ENCODE data around the gene ATP1A1. TPM values are rescaled to one million over a fixed set of nuclear protein-coding genes. Genes with fewer than 3 reads are reported as not detected.

Gene ATP1A1
- 192 TPM for total RNA-seq
- long read RNA-seq, transcript ATP1A1-201 (23 exons, 3,654 nt), result minor isoform, 10 of 71 reads
- long read RNA-seq, transcript ATP1A1-208 (3 exons, 1,728 nt), result major isoform, 11 of 71 reads
- long read RNA-seq, partial matches to known transcripts, result 35 of 71 reads
- long read RNA-seq, other reads (novel, unspliced or antisense), result 14 of 71 reads

- DNase-seq (ENCODE audit: low spot score), result peak; percentile 100
Measured at GRCh38 chr1:116372651-116373430, at the start of gene ATP1A1. TSS of gene ATP1A1 (plus strand) at chr1:116373244. CDS start at chr1:116373512, 268 bp downstream.

- no peak for DNase-seq (ENCODE audit: low spot score)
Measured at GRCh38 chr1:116323491-116323890, 49.6 kb upstream of the ATP1A1 start.

- DNase-seq (ENCODE audit: low spot score), result no peak
Measured at GRCh38 chr1:116324411-116324810, 48.6 kb upstream of the ATP1A1 start.

GRCh38 chr1:116325104-116325503 lies 47.9 kb upstream of the ATP1A1 start:
- no peak for DNase-seq (ENCODE audit: low spot score)

DNA sequence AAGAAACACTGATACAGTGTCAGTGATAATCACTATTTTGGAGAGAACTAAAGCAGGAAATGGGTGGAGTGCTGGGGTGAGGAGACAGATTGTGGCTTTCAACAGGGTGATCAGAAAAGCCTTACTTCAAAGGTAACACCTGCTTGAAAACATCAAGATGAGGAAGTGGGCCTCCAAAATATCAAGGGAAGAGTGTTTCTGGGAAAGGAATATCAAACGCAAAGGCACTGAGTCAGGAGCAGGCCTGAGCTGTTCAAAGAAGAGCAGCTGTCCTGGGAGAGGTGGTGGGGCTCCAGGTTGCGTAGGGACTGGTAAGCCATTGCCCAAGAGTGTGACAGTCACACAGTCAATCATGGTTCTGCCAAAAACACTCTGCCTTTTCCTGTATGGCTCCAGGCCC lies 47.1 kb upstream of the ATP1A1 start:
- no peak for DNase-seq (ENCODE audit: low spot score)

DNA sequence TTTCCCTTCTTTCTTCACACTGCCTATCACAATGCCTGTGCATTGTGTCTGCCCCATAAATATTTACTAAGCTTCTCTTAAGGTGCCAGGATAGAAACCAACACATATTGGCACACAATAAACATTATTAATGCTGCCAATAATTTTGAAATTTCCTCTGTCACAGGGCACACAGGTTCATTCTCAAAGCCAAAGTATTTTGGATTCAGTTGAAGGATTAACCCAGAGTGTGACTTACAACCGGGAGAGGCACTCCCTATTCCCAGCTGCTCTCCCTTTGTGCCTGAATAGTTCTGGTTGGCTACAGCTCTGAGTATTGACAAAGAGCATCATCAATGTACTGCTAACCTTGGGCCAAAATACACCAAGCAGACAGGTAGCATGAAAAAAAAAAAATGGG lies 46.6 kb upstream of the ATP1A1 start:
- DNase-seq (ENCODE audit: low spot score), result no peak

GRCh38 chr1:116328671-116329070 lies 44.4 kb upstream of the ATP1A1 start:
- DNase-seq (ENCODE audit: low spot score), result no peak

DNA sequence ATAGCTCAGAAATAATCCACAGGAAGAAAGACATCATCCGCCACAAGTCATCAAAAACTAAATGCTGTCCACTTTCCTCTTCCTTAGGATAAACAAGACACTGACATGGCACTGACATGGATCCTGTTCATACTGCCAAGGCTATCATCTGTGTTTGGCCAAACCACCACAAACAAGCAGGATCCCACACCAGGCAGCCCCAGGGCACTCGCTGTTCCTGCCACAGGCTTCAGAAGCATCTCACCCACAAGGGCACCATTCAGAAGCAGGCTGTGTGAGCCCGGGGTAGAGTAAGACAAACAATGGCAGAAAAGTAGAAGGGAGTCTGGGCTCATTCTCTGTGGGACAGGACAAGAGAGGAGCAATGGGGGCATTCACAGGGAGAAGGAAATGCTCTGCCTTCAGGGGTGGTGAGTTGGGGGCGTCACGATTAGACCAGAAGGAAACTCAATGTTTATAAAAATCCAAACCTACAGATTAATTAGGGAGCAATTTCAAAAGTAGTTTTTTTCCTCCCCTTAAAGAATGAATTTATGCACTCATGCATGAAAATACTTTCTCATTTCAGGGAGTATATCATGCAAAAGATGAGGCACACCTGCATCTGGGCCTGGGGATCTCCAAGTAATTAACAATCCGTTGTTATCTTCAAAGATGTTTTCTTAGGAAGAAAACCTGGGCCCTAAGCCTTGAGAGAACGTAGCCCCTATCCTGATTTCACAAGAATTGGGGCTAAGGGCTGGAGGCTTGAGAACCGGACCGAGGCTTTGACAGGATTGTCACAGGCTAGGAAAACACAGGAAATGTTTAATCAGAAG lies 43.3 kb upstream of the ATP1A1 start:
- no peak for DNase-seq (ENCODE audit: low spot score)

GRCh38 chr1:116330342-116330652 lies 42.7 kb upstream of the ATP1A1 start:
- DNase-seq (ENCODE audit: low spot score), result no peak

GRCh38 chr1:116330846-116331245 lies 42.2 kb upstream of the ATP1A1 start:
- no peak for DNase-seq (ENCODE audit: low spot score)

- DNase-seq (ENCODE audit: low spot score), result no peak
Measured at GRCh38 chr1:116331523-116331922, 41.5 kb upstream of the ATP1A1 start.

DNA sequence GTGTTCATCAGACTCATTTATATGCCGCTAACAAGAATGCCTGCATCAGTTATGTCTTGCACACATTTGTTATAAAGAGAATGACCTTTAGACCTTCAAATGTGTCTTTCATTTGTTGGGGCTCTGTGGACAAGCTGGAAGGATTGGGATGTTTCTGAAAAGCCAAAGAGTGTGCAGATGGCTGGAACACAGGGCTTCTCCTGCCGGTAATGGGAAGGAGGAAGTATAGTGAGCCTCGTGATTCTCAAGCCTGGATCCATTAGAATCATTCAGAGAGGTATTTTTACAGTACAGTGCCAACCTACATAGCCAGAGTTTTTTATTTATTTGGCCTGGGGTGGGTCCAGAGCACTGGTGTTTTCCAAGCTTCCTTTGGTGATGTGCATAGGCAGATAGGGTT lies 40.6 kb upstream of the ATP1A1 start:
- no peak for DNase-seq (ENCODE audit: low spot score)

DNA sequence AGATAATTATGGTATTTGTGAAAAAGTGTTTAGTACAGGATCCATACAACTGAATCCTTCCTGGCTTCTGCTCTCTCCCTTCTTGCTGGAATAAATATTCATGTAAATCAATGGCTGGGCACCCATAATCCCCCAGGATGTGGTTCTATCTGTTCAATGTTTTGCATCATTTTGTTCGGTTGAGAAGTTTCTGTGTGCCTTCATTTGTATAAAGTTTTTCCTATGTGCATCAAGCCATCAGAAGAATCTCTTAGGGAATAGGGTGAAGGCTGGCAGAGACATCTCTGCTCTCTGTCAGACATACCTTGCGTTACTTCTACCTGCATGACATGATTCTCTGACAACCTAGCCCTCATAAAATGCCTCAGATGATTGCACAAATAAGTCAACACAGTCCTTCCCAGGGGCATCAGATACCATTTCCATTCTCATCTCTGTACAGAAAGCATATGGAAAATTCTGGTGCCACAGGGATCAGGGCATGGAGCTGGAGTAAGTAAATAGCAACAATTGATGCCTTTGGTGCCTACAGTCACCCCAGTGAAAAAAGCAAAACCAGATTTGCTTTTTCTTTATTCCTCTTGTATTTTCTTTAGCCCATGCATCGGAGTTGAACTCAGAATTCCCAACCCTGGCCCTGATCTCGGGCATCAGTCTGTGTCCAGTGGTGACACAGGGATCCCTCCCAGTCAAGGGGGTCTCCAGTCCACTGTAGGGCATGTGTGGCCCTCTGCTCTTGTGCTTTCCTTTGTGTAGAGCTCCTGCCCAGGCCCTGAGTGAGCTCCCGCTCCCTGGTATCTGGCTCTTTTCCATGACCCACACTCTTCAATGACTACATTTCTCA lies 39.7 kb upstream of the ATP1A1 start:
- no peak for DNase-seq (ENCODE audit: low spot score)

GRCh38 chr1:116334015-116334547 lies 39.0 kb upstream of the ATP1A1 start:
- DNase-seq (ENCODE audit: low spot score), result no peak

GRCh38 chr1:116334868-116335635 lies 38.0 kb upstream of the ATP1A1 start:
- no peak for DNase-seq (ENCODE audit: low spot score)

GRCh38 chr1:116335850-116336624 lies 37.0 kb upstream of the ATP1A1 start:
- no peak for DNase-seq (ENCODE audit: low spot score)

GRCh38 chr1:116337398-116337797 lies 35.6 kb upstream of the ATP1A1 start:
- no peak for DNase-seq (ENCODE audit: low spot score)

DNA sequence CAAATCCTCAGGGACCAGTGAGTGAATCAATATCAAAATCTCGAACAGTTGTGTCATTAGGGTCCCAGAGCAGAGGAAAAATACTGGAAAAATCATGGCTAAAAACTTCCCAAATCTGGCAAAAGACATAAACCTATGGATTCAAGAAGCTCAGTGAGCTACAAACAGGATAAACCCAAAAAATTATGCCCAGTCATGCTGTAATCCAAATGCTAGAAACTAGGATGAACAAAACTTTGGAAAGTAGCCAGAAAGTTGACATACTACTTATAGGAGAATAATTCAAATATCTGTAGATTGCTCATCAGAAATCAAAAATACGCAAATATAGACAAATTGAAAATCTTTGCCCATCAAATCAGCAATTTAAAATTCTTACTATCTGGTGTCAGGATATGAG lies 34.6 kb upstream of the ATP1A1 start:
- no peak for DNase-seq (ENCODE audit: low spot score)

- no peak for DNase-seq (ENCODE audit: low spot score)
Measured at GRCh38 chr1:116340506-116341231, 32.4 kb upstream of the ATP1A1 start.
